ENCODE measurements around the gene TIAM1. TPM values are rescaled to one million over a fixed set of nuclear protein-coding genes. Genes with fewer than 3 reads are reported as not detected.

Gene TIAM1
- total RNA-seq, 1 donor from 2014 or later: 42.3 TPM

- intact Hi-C loops (cut with micrococcal nuclease): no loop called here
Measured at GRCh38 chr21:31335957-31336738, 7.9 kb downstream of the TIAM1 start.

GRCh38 chr21:31334648-31335121 lies 9.4 kb downstream of the TIAM1 start:
- intact Hi-C loops (cut with micrococcal nuclease): no loop called here

GRCh38 chr21:31332525-31332924 lies 11.5 kb downstream of the TIAM1 start:
- intact Hi-C loops (cut with micrococcal nuclease): no loop called here

DNA sequence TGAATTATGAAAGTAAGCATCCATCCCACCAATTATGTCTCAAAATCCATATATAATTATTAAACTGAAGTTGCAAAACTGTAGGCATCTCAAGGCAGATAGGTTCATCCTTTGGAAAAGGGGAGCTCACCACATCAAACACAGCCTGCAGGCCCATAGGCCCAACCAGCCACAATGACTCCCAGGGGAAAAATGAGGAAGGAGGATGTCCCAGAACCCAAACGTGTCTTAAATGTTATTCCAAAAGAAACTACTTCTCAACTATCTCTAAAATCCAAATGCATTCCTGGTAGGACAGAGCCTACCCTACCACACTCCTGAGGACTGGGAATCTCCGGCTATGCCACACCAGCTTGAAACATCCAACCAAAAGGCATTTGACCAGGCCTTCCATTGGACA lies 12.8 kb downstream of the TIAM1 start:
- intact Hi-C loops (cut with micrococcal nuclease): no loop called here

DNA sequence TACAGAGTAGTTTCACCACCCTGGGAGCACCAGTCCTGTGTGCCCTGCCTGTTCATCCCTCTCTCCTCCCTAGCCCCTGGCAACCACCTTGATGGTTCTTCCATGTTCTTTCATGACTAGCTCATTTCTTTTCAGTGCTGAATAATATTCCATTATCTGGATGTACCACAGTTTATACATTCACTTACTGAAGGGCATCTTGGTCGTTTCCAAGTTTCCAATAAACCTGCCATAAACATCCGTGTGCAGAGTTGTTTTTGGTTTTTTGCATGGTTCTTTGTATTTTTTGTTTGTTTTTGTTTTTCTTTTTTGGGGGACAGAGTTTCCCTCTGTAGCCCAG lies 13.9 kb downstream of the TIAM1 start:
- intact Hi-C loops (cut with micrococcal nuclease): no loop called here

DNA sequence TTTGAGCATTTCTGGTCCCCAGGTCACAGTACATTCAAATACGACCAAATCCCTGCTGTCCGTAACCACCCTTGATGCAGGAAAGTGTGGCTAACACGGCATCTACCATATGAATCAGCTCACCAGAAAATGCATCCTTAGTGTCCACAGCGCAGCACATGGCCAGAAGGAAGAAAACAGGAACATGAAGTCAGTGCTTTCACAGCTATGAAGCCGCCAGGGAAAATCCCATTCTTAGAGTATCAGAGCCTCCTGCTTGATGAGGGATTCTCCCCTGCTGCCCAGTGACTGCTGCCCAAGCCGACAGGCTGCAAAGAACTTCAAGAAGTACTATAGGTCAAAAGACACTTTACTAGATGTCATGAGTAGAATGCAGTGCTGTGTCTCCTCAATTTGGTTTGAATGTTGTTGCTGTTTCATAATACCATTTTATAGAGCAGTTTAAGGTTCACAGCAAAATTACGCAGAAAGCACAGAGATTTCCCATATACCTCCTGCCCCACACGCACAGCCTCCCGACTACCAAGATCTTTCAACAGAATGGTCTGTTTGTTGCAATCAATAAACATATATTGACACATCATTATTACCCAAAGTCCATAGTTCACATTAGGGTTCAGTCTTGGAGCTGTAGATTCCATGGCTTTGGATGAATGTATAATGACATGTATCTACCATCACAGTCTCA lies 14.5 kb downstream of the TIAM1 start:
- intact Hi-C loops (cut with micrococcal nuclease): no loop called here

DNA sequence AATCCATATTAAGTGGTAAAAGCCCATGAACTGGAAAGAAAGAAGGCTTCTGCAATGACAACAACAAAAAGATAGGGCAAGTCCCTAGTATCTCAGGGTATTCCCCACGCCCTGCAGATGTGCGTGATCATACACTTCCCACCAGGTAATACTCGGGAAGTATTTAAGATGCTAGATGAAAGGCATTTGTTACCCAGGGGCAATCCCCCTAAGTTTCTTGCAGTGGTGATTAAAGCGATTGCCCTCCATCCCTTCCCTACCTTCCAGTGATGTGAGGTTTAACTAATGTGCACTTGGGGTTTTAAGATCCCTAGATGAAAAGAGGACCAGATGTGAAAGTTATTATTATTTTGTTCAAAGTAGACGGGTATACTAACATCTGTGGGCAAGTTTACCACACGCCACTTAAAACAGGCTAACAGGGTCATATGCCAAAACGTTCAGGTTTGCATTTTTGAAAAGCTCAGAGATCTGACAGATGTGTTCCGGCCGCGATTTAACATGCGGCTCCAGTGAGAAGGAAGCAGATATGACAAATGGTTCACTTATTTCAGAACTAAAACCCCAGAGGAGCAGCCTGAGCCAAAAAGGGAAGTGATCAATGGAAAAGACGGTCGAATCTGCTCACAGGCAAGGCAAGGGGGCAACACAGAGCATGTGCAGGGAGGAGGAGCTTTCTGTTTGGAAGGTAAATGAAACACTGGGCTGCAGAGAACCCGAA lies 17.4 kb downstream of the TIAM1 start:
- intact Hi-C loops (cut with micrococcal nuclease): no loop called here

- intact Hi-C loops (cut with micrococcal nuclease): no loop called here
Measured at GRCh38 chr21:31318971-31319370, 25.1 kb downstream of the TIAM1 start.

DNA sequence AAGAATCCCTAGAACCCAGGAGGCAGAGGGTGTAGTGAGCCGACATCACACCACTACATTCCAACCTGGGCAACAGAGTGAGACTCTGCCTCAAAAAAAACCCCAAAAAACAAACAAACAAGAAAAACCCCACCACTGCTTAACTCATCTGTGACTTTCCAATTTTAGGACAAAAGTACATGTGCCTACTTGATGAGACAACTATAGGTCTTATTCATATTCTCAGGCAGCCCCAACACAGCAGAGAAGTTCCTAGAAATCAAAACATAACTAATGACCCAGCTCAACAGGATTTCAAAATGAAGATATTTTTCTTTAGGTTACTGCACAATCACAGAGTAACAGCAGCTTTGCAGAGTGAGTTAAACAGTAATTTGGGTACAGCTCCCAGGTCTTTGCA lies 26.4 kb downstream of the TIAM1 start:
- intact Hi-C loops (cut with micrococcal nuclease): no loop called here

DNA sequence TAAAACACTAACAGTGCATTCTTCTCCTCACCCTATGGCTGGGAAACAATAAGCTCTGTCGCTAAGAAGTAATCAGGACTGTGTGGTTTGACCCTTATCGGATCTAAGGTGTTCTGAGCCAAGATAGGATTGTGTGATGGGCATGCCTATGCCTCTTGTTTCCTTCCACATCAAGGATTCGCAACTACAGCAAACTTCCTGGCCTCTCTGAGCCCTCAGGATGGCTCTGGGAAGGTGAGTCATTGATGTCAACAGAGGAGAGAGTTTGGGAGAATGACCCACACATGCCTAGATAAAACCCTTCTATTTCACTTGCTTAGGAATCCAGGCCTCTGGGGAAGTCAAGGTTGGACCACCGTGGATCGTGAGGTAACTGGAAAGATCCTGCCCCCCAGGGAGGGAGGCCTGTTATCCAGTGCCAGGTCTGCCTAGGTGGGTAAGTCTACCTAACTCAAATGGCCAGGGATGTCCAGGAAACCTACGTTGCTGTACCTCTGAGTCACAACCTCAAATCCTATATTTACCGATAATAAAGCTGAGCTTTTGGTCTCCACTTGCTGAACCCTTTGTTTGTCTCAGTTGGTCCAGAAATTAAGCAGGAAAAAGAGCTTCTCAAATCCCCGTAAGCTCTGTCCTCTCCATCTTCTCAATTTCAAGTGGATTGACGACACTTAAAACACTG lies 27.4 kb downstream of the TIAM1 start:
- intact Hi-C loops (cut with micrococcal nuclease): no loop called here

DNA sequence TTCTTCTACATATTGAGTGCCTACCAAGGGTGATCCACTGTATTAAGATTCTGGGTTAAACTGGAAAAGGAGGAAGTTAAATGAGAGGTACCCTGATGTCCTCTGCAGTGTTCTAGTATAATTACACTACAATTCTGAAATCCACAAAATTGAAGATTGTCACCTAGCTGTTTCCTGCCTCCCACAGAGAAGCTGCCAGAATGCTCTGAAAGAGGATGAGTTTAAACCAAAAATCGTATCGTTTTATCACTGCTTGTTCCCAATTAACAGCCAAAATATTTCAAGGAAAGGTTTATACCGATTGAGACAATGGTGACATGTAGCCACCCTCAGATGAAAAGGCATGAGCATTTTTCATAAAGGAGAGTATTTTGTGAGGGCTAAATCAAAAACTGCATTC lies 28.0 kb downstream of the TIAM1 start:
- intact Hi-C loops (cut with micrococcal nuclease): no loop called here

DNA sequence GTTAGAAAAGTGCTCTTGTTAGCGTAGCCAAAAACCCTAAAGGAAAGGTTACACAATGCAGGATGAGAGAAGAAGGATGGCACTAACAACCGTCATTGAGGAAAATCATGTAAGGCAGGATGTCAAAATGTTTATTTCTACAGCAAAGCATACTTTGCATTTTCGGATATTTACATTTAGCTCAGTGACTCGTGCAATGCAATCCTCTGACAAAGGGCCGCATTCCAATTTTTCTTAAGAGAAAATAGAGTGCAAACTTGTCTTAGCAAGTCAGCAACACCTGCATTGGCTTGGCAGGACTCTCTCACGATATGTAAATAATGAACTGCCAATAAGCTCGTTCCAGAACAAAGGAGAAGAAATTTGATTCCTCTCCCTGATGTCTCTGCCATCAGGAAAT lies 33.3 kb downstream of the TIAM1 start:
- intact Hi-C loops (cut with micrococcal nuclease): no loop called here

DNA sequence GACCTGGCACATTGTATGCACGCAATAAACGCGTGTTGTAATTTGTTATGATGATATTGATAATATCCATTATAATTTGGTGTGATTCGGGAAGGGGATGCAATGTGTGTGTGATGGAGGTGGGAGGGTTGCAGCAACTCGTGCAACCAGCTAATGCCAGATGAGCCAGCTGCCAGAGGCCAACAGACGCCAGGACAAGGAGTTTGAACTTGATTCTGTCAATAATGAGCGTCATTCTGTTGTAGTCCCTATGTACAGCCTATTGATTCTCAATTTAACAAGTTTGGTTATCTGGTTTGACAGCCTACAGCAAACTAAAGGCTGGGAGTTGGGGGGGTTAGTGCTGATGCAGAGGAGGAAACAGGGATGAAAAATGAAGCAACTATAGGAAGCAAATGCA lies 35.5 kb downstream of the TIAM1 start:
- intact Hi-C loops (cut with micrococcal nuclease): no loop called here

DNA sequence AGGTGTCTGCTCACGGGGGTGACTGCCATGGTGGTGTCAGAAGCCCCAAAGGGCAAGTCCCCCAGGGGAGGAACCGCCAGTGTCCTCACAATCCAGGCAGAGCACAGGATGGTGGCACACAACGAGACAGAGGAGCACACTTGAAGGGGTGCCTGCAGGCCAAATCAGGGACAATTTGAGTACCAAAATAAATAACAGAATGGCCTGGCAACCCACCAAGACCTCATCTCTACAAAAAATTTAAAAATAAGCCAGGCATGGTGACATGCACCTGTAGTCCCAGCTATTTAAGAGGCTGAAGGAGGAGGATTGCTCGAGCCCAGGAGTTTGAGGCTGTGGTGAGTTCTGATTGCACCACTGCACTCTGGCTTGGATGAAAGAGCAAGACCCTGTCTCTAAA lies 38.2 kb downstream of the TIAM1 start:
- intact Hi-C loops (cut with micrococcal nuclease): no loop called here

GRCh38 chr21:31299291-31300147 lies 44.5 kb downstream of the TIAM1 start:
- intact Hi-C loops (cut with micrococcal nuclease): no loop called here

DNA sequence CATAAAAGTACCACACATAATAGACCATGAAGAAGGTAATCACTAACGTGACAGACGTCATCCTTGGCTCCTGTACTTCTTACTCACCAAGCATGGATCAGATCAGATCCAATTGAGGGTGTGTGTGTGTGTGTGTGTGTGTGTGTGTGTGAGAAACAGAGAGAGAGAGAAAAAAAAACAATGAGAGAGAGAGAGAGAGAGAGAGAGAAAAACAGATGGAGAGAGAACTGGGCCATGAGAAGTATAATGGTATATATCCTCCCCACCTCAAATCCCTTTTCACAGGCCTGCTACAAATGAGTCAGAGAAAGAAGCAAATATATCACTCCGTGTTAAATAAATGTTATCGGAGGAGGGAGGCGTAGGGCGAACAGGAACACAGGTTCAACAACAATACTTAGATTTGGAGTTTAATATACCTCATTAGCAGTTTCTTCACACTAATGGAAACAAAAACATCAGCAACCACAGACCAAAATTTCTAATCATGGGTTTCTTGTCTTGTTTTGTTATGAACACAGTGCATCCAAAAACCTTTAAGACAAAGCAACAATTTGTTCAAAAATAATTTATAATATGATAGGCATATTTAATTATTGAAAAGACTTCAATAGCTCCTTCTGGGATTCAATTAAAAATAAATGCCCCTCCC lies 45.3 kb downstream of the TIAM1 start:
- intact Hi-C loops (cut with micrococcal nuclease): no loop called here

GRCh38 chr21:31297806-31298205 lies 46.3 kb downstream of the TIAM1 start:
- intact Hi-C loops (cut with micrococcal nuclease): no loop called here

DNA sequence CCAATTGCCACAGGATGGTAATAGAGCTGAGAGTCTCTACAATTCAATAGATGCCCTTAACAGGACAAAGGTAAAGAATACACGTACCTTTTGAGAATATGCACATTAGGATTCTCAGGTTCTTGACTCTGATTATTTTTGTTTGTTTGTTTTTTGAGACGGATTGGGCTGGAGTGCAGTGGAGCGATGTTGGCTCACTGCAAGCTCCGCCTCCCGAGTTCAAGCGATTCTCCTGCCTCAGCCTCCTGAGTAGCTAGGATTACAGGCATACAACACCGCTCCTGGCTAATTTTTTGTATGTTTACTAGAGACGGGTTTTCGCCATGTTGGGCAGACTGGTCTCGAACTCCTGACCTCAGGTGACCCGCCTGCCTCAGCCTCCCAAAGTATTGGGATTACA lies 48.4 kb downstream of the TIAM1 start:
- intact Hi-C loops (cut with micrococcal nuclease): no loop called here

DNA sequence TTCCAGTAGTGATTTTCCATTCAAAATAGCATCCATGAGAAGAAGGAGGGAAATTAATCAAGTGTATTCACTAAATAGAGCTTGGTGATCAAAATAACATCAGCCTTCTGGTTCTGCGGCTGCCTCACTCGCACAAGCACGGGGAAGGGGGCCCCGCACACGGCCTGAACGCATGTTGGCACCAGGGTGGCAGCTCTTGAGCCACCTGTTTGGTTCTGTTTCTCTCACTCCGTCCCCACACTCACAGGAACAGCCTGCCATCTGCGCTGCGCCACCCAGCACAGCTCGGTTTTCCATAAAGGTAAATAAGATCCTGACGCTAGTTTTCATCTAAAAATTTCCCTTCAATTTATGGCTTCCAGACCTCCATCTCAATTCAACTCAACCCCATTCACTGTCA lies 49.4 kb downstream of the TIAM1 start:
- intact Hi-C loops (cut with micrococcal nuclease): no loop called here

- intact Hi-C loops (cut with micrococcal nuclease): no loop called here
Measured at GRCh38 chr21:31293986-31294385, 50.1 kb downstream of the TIAM1 start.
